SU-DHL-6 (cell line): ENCODE measurements around the gene RCE1.

Source experiments
- EZH2phosphoT487 ChIP-seq: fragments of 200-600 bp; sonication (generic), shearing (Covaris generic); conservative IDR thresholded peaks from 2 replicates; pipeline ENCODE4 v1.6.1; 2018; ENCODE audit warnings: mild to moderate bottlenecking, antibody characterized with exemption, low read length, moderate library complexity, mixed read lengths
- TF ChIP-seq, protein P1 (sequence below): fragments of 200-600 bp; sonication (generic); IDR thresholded peaks from one replicate; pipeline ENCODE4 v1.5.1; 2017; ENCODE audit warnings: antibody characterized with exemption, mild to moderate bottlenecking, low read length, moderate library complexity; ENCODE audit not compliant: insufficient read depth, poor library complexity, severe bottlenecking

DNA sequence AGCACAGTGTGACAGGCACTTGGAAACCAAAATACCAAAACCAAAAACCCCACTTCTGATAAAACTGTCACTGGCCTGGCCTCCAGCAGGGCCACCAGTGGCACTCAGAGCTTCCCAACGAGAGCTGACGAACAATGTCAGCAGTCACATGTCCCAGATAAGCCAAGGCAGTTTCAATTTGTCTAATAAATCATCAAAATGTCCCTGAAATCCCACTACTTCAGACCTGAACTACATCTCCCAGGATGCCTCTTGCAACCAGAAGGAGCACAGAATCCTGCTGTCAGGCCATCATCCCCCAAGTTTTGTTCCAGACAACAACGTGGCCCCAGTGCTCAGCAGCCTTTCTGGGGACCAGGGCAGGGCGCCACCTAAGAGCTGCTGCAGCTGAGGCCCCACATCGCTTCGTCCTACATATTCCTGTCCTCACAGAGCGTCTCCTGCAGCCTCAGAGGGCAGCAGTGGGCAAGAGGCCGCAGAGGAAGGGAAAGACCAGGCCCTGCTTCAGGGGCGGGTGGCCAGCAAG, 38.7 kb downstream of the RCE1 start:
- TF ChIP-seq, protein P1, sequence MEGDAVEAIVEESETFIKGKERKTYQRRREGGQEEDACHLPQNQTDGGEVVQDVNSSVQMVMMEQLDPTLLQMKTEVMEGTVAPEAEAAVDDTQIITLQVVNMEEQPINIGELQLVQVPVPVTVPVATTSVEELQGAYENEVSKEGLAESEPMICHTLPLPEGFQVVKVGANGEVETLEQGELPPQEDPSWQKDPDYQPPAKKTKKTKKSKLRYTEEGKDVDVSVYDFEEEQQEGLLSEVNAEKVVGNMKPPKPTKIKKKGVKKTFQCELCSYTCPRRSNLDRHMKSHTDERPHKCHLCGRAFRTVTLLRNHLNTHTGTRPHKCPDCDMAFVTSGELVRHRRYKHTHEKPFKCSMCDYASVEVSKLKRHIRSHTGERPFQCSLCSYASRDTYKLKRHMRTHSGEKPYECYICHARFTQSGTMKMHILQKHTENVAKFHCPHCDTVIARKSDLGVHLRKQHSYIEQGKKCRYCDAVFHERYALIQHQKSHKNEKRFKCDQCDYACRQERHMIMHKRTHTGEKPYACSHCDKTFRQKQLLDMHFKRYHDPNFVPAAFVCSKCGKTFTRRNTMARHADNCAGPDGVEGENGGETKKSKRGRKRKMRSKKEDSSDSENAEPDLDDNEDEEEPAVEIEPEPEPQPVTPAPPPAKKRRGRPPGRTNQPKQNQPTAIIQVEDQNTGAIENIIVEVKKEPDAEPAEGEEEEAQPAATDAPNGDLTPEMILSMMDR = no peak
- TF ChIP-seq EZH2phosphoT487 = no peak
